IMR-90 (cell line): ENCODE results near the gene GNG5. TPM values are rescaled to one million over a fixed set of nuclear protein-coding genes. Genes with fewer than 3 reads are reported as not detected.

Experiments used
- ATAC-seq: fragments of 200-7000 bp; cut with Tn5 transposase; 2 replicates; pipeline ENCODE4 v1.9.1; 2020; ENCODE audit warnings: low read depth, mild to moderate bottlenecking, moderate library complexity
- BruUV-seq: library from RNA; stranded (reverse); fragments of 400-500 nt; replicated peaks from 2 replicates; lab custom pipeline; 2021; lab: Mats Ljungman, UMichigan
- CTCF ChIA-PET: fragments of 300-600 bp; formaldehyde crosslinking; extraction: SDS; loops from one replicate; lab custom pipeline; 2021; ENCODE audit warnings: antibody characterized with exemption; lab: Yijun Ruan, JAX
- POLR2A ChIA-PET: fragments of 300-600 bp; sonication (Branson Sonifier 250); formaldehyde crosslinking; loops from one replicate; lab custom pipeline; 2022; ENCODE audit warnings: antibody characterized with exemption; ENCODE audit not compliant: unreplicated experiment; lab: Charles Lee
- DNase-seq: peaks from one replicate; pipeline ENCODE4 v3.0.0; 2013
- H2AFZ ChIP-seq: replicated peaks from 2 replicates; pipeline ENCODE3; 2013; ENCODE audit warnings: low read length, mild to moderate bottlenecking; ENCODE audit not compliant: poor library complexity
- H2AK5ac ChIP-seq: 2 replicates; pipeline ENCODE4 v1.6.1; 2013; ENCODE audit warnings: low read depth, low read length, inconsistent platforms
- H2AK9ac ChIP-seq: replicated peaks from 2 replicates; pipeline ENCODE3; 2013; ENCODE audit warnings: mild to moderate bottlenecking, low read depth, low read length, moderate library complexity; ENCODE audit not compliant: poor library complexity
- H2BK120ac ChIP-seq: 2 replicates; pipeline ENCODE4 v1.6.1; 2013; ENCODE audit warnings: low read depth, low read length, inconsistent platforms
- H2BK15ac ChIP-seq: 3 replicates; pipeline ENCODE4 v1.6.1; 2013; ENCODE audit warnings: low read depth, low read length, inconsistent platforms
- H2BK20ac ChIP-seq: 2 replicates; pipeline ENCODE4 v1.6.1; 2013; ENCODE audit warnings: low read depth, mild to moderate bottlenecking, inconsistent platforms, low read length, moderate library complexity
- H2BK5ac ChIP-seq: 2 replicates; pipeline ENCODE4 v1.6.1; 2013; ENCODE audit warnings: mild to moderate bottlenecking, low read depth, low read length, inconsistent platforms; ENCODE audit not compliant: poor library complexity, severe bottlenecking
- H3K14ac ChIP-seq: replicated peaks from 2 replicates; pipeline ENCODE4 v1.6.1; 2013; ENCODE audit warnings: low read depth, low read length, inconsistent platforms
- H3K18ac ChIP-seq: 2 replicates; pipeline ENCODE4 v1.6.1; 2013; ENCODE audit warnings: low read depth, low read length, control low read depth
- H3K23ac ChIP-seq: 2 replicates; pipeline ENCODE4 v1.6.1; 2013; ENCODE audit warnings: low read depth, low read length, inconsistent platforms
- H3K27ac ChIP-seq: 2 replicates; pipeline ENCODE4 v1.5.1; 2013; ENCODE audit warnings: mild to moderate bottlenecking, control low read depth, low read length; ENCODE audit not compliant: insufficient read depth
- H3K27me3 ChIP-seq: 2 replicates; pipeline ENCODE4 v1.6.1; 2013; ENCODE audit warnings: low read length; ENCODE audit not compliant: control insufficient read depth, insufficient read depth
- H3K36me3 ChIP-seq: 2 replicates; pipeline ENCODE4 v1.6.1; 2013; ENCODE audit warnings: low read length, mixed read lengths; ENCODE audit not compliant: control insufficient read depth, insufficient read depth
- H3K4ac ChIP-seq: 2 replicates; pipeline ENCODE4 v1.6.1; 2013; ENCODE audit warnings: low read depth, low read length, inconsistent platforms
- H3K4me1 ChIP-seq: 2 replicates; pipeline ENCODE4 v1.6.1; 2013; ENCODE audit warnings: low read length, mixed read lengths; ENCODE audit not compliant: control insufficient read depth, insufficient read depth
- H3K4me2 ChIP-seq: 2 replicates; pipeline ENCODE4 v1.6.1; 2013; ENCODE audit warnings: low read depth, mild to moderate bottlenecking, control low read depth, low read length, moderate library complexity
- H3K4me3 ChIP-seq: 2 replicates; pipeline ENCODE4 v1.5.1; 2013; ENCODE audit warnings: low read depth, mild to moderate bottlenecking, control low read depth, low read length, moderate library complexity; ENCODE audit not compliant: insufficient read depth
- H3K56ac ChIP-seq: 2 replicates; pipeline ENCODE4 v1.6.1; 2013; ENCODE audit warnings: low read length, inconsistent platforms; ENCODE audit not compliant: insufficient read depth; ENCODE audit errors: extremely low read depth
- H3K79me1 ChIP-seq, 2 experiments: 2 replicates each; pipeline ENCODE4 v1.6.1; 2013; ENCODE audit warnings: low read length in 2 of 2, inconsistent platforms in 1 of 2, low read depth in 1 of 2
- H3K9ac ChIP-seq: 2 replicates; pipeline ENCODE4 v1.6.1; 2013; ENCODE audit warnings: low read depth, low read length, control low read depth
- H3K9me1 ChIP-seq: 2 replicates; pipeline ENCODE4 v1.6.1; 2013; ENCODE audit warnings: low read length, inconsistent platforms; ENCODE audit not compliant: insufficient read depth
- H3K9me3 ChIP-seq: 2 replicates; pipeline ENCODE4 v1.6.1; 2013; ENCODE audit warnings: low read length; ENCODE audit not compliant: control insufficient read depth, insufficient read depth
- H4K20me1 ChIP-seq: 2 replicates; pipeline ENCODE4 v1.6.1; 2013; ENCODE audit warnings: low read length, inconsistent platforms; ENCODE audit not compliant: insufficient read depth
- H4K5ac ChIP-seq: 2 replicates; pipeline ENCODE4 v1.6.1; 2013; ENCODE audit warnings: mild to moderate bottlenecking, low read depth, low read length, control low read depth
- H4K8ac ChIP-seq, 2 experiments: 2 replicates each; pipeline ENCODE4 v1.6.1; 2013; ENCODE audit warnings: low read depth in 2 of 2, low read length in 2 of 2, control low read depth in 1 of 2, inconsistent platforms in 1 of 2
- H4K91ac ChIP-seq: 2 replicates; pipeline ENCODE4 v1.6.1; 2013; ENCODE audit warnings: low read depth, low read length, inconsistent platforms; ENCODE audit not compliant: insufficient read depth
- CEBPB ChIP-seq: IDR thresholded peaks from 2 replicates; pipeline ENCODE4 v1.6.1; 2012; ENCODE audit warnings: low read depth, low read length, improper control_type of control experiment
- CHD1 ChIP-seq: IDR thresholded peaks from 2 replicates; pipeline ENCODE4 v1.6.1; 2012; ENCODE audit warnings: low read depth, low read length, improper control_type of control experiment
- WGBS, 2 experiments: methylation state at CpG; one replicate each; pipeline versions ENCODE4 v1.1.5 to v1.1.7; 2013; ENCODE audit warnings: missing lambda C conversion rate in 2 of 2; ENCODE audit not compliant: insufficient read length in 1 of 2; ENCODE audit errors: extremely low coverage in 2 of 2; 5-methylcytosine and 5-hydroxymethylcytosine counted together
- dilution Hi-C: fragments of 300-500 bp; cut with HindIII; formaldehyde crosslinking; loops from one replicate; pipeline ENCODE4 v1.14.3; 2018; ENCODE audit warnings: low sequenced_read_pairs; ENCODE audit not compliant: unreplicated experiment
- in situ Hi-C: fragments of 300-500 bp; cut with MboI; formaldehyde crosslinking; loops from 3 replicates; pipeline ENCODE4 v1.14.3; 2019; ENCODE audit warnings: low sequenced_read_pairs, inconsistent platforms, mixed read lengths
- intact Hi-C: fragments of 100-400 bp; cut with micrococcal nuclease; formaldehyde crosslinking; loops from 2 replicates; pipeline ENCODE4 v1.10.0; 2022
- polyA plus RNA-seq, 3 experiments: library from polyadenylated mRNA; depleted of rRNA; stranded (reverse); fragments of >200 nt; gene quantifications; 2 replicates each; pipeline ENCODE4 v1.2.3, GENCODE V29; 2012; ENCODE audit warnings: low replicate concordance in 1 of 3
- total RNA-seq: library from RNA; depleted of rRNA; stranded (reverse); fragments of >200 nt; gene quantifications from 2 replicates; pipeline ENCODE4 v1.2.3, GENCODE V29; 2012

Gene GNG5
- total and polyA plus RNA-seq, 2 of the 4 experiments (the other 2 are of a cell fraction), result 36.4 to 128 TPM

GRCh38 chr1:84462118-84462517, 44.3 kb downstream of the GNG5 start:
- no peaks in the 10 kb centered on the region for H3K9me1 ChIP-seq
- no peak overlapping the region for H3K9ac ChIP-seq
- H3K18ac ChIP-seq, result no peak overlapping the region
- H3K56ac ChIP-seq, result no peak overlapping the region
- H3K4me1 ChIP-seq, result no peaks in the 10 kb centered on the region
- no TSS peak for BruUV-seq
- dilution Hi-C loops (no loop called here), intact Hi-C loops (no loop called here), in situ Hi-C loops (loop anchor here (10.0 kb wide), 1 partner anchor 473 kb away; no protein-coding TSS in a partner anchor)
- H3K14ac ChIP-seq, result no peak overlapping the region
- H2BK20ac ChIP-seq, result no peak overlapping the region
- H3K79me1 ChIP-seq, result no peaks in the 10 kb centered on the region
- no peak overlapping the region for H3K4ac ChIP-seq
- ChIA-PET POLR2A (no interaction called here), CTCF (no interaction called here)
- no peaks in the 10 kb centered on the region for H3K9me3 ChIP-seq
- H4K8ac ChIP-seq, result no peak overlapping the region
- H2BK120ac ChIP-seq, result no peak overlapping the region
- TF ChIP-seq CEBPB (no peak), CHD1 (no peak)
- H4K91ac ChIP-seq, result no peak overlapping the region
- no peak overlapping the region for H3K4me3 ChIP-seq
- 40% methylated on average over 1 of the region's 1 CpG; no CpG with 5 or more reads in 1 of the 2 experiments for WGBS, 2 experiments
- H2AK5ac ChIP-seq, result no peak overlapping the region
- no peak overlapping the region for H2AK9ac ChIP-seq
- H2BK15ac ChIP-seq, result no peak overlapping the region
- no peak overlapping the region for H3K27ac ChIP-seq
- H3K27me3 ChIP-seq, result peaks cover 27% of the 10 kb centered on the region
- no peaks in the 10 kb centered on the region for H4K20me1 ChIP-seq
- H4K5ac ChIP-seq, result no peak overlapping the region
- H2AFZ ChIP-seq, result no peak overlapping the region
- H3K4me2 ChIP-seq, result no peak overlapping the region
- no peak for DNase-seq
- ATAC-seq, result no peak
- H2BK5ac ChIP-seq, result no peak overlapping the region
- H3K36me3 ChIP-seq, result no peaks in the 10 kb centered on the region
- H3K23ac ChIP-seq, result no peak overlapping the region
